Kidney epithelial cell (primary cell): Measurements from ENCODE around the gene ZNF764. TPM values are rescaled to one million over a fixed set of nuclear protein-coding genes. Genes with fewer than 3 reads are reported as not detected.
A peak's percentile ranks its signal among the peaks of the same experiment; 100 is the strongest.

Experiments used
- DNase-seq: peaks from one replicate; pipeline ENCODE4 v3.0.0-alpha.2; 2010; ENCODE audit warnings: low read depth
- H3K27me3 ChIP-seq: 2 replicates; pipeline ENCODE4 v1.6.0; 2011; ENCODE audit warnings: low read length; ENCODE audit not compliant: control insufficient read depth, insufficient read depth
- H3K36me3 ChIP-seq: 2 replicates; pipeline ENCODE4 v1.5.1; 2011; ENCODE audit warnings: low read length; ENCODE audit not compliant: control insufficient read depth, insufficient read depth
- H3K4me3 ChIP-seq: 2 replicates; pipeline ENCODE4 v1.5.1; 2011; ENCODE audit warnings: low read depth, mild to moderate bottlenecking, control low read depth, low read length
- CTCF ChIP-seq: IDR thresholded peaks from 2 replicates; pipeline ENCODE4 v1.5.1; 2011; ENCODE audit warnings: mild to moderate bottlenecking, moderate library complexity, low read length, control low read depth, inconsistent platforms; ENCODE audit not compliant: insufficient read depth, poor library complexity, severe bottlenecking
- total RNA-seq: library from RNA; depleted of rRNA; stranded (reverse); fragments of >200 nt; gene quantifications from 2 replicates; pipeline ENCODE4 v1.2.3, GENCODE V29; 2015

Gene ZNF764
- total RNA-seq, 1 donor from 2014 or later: 8.5 TPM

DNA sequence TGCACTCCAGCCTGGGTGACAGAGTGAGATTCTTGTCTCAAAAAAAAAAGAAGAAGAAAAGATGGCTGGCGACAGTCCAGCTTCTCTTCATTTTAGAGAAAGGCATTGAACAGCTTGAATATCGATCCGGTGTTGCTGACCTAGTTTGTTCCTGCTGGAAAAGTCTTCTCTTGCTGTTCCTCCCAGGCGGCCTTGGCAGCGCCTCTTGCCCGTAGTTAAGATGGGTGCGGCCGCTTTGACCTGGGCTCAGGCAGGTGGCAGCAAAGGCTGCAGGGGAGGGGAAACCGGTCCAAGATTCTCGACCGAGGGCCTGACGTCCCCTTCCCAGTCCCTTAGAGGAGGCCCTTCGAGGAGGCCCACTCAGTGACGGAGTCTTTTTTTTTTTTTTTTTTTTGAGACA, 3.8 kb upstream of the ZNF764 start:
- no peak overlapping the region for H3K4me3 ChIP-seq
- H3K27me3 ChIP-seq: no peaks in the 10 kb centered on the region
- TF ChIP-seq CTCF: no peak
- DNase-seq: no peak
- no peaks in the 10 kb centered on the region for H3K36me3 ChIP-seq

GRCh38 chr16:30561089-30561816, 3.1 kb upstream of the ZNF764 start:
- no peak for DNase-seq
- Histone ChIP-seq H3K4me3 (peak overlapping the region; percentile 28), H3K36me3 (no peaks in the 10 kb centered on the region), H3K27me3 (no peaks in the 10 kb centered on the region)
- TF ChIP-seq CTCF: no peak

GRCh38 chr16:30559690-30560089, 1.5 kb upstream of the ZNF764 start:
- TF ChIP-seq CTCF: no peak
- no peaks in the 10 kb centered on the region for H3K27me3 ChIP-seq
- H3K36me3 ChIP-seq: peaks cover 1% of the 10 kb centered on the region
- no peak for DNase-seq
- no peak overlapping the region for H3K4me3 ChIP-seq

- Histone ChIP-seq H3K4me3 (no peak overlapping the region), H3K27me3 (no peaks in the 10 kb centered on the region), H3K36me3 (peaks cover 1% of the 10 kb centered on the region)
- TF ChIP-seq CTCF: no peak
- no peak for DNase-seq
Measured at GRCh38 chr16:30558789-30559377, 709 bp upstream of the ZNF764 start.

- H3K4me3 ChIP-seq: peak overlapping the region; percentile 57
Measured at GRCh38 chr16:30557707-30557956, 542 bp downstream of the ZNF764 start.

More at GRCh38 chr16:30557707-30557956, 542 bp downstream of the ZNF764 start:
- Histone ChIP-seq H3K27me3 (no peaks in the 10 kb centered on the region), H3K36me3 (peaks cover 1% of the 10 kb centered on the region)
- DNase-seq: no peak
- peak; percentile 6 for TF ChIP-seq CTCF
